ENCODE measurements around the gene ZBTB7A. TPM values are rescaled to one million over a fixed set of nuclear protein-coding genes. Genes with fewer than 3 reads are reported as not detected.

Gene ZBTB7A
- total and polyA plus RNA-seq, 7 experiments from 2014 or later = 15.3 to 76.0 (median 49.1) TPM

GRCh38 chr19:4059891-4060620 is 6.6 kb downstream of the ZBTB7A start:
- Mint-ChIP-seq H3K27ac (peak overlapping the region in 5 of 9 donors; percentile 17 to 65 (median 42)), H3K27me3 (no peaks in the 10 kb centered on the region), H3K9me3 (no peaks in the 10 kb centered on the region), H3K4me3 (peak overlapping the region in 3 of 10 donors; percentile 9 to 43 (median 39)), H3K4me1 (peaks cover 5 to 47% (median 30%) of the 10 kb centered on the region in 7 donors), H3K36me3 (peaks cover 0 to 12% (median 0%) of the 10 kb centered on the region in 5 donors)
- H3K27ac ChIP-seq (ENCODE audit: low read depth, low read length) = peak overlapping the region; percentile 49
- DNase-seq (no peak), ATAC-seq (peak; percentile 55)
- H3K4me3 ChIP-seq (ENCODE audit: low read length) = peak overlapping the region; percentile 44
- H3K9me3 ChIP-seq (ENCODE audit: control insufficient read depth in 2 of 3, low read length in 3 of 3) = no peaks in the 10 kb centered on the region
- intact Hi-C loops (cut with micrococcal nuclease) = no loop called here
- H3K27me3 ChIP-seq (ENCODE audit: control insufficient read depth in 2 of 2, insufficient read depth in 2 of 2, low read length in 2 of 2) = no peaks in the 10 kb centered on the region
- ChIA-PET POLR2A (interaction anchor here (0.6 kb wide), 1 partner anchor 46 kb away, joined by 3 read pairs; no protein-coding TSS in a partner anchor), CTCF (no interaction called here)
- H3K36me3 ChIP-seq (ENCODE audit: control insufficient read depth in 2 of 3, insufficient read depth in 3 of 3, low read length in 3 of 3) = peaks cover 0 to 39% (median 3%) of the 10 kb centered on the region in 3 experiments
- H3K4me1 ChIP-seq (ENCODE audit: control insufficient read depth in 2 of 2, insufficient read depth in 2 of 2, low read length in 2 of 2) = peaks cover 43 to 51% of the 10 kb centered on the region in 2 donors

- ChIA-PET POLR2A (no interaction called here), CTCF (no interaction called here)
Measured at GRCh38 chr19:4059453-4059871, 7.2 kb downstream of the ZBTB7A start.

GRCh38 chr19:4058693-4059452 is 7.8 kb downstream of the ZBTB7A start:
- intact Hi-C loops (cut with micrococcal nuclease) = no loop called here
- ChIA-PET CTCF (no interaction called here), POLR2A (no interaction called here)
- DNase-seq (no peak), ATAC-seq (no peak)
- H3K27ac ChIP-seq (ENCODE audit: low read depth, low read length) = peak overlapping the region; percentile 49
- Mint-ChIP-seq H3K9me3 (no peaks in the 10 kb centered on the region), H3K4me1 (peaks cover 5 to 46% (median 29%) of the 10 kb centered on the region in 7 donors), H3K36me3 (peaks cover 0 to 11% (median 0%) of the 10 kb centered on the region in 5 donors), H3K27ac (peak overlapping the region in 1 of 9 donors; percentile 48), H3K27me3 (no peaks in the 10 kb centered on the region), H3K4me3 (no peak overlapping the region)
- H3K9me3 ChIP-seq (ENCODE audit: control insufficient read depth in 2 of 3, low read length in 3 of 3) = no peaks in the 10 kb centered on the region
- no peak overlapping the region for H3K4me3 ChIP-seq (ENCODE audit: low read length)
- H3K4me1 ChIP-seq (ENCODE audit: control insufficient read depth in 2 of 2, insufficient read depth in 2 of 2, low read length in 2 of 2) = peaks cover 36 to 51% of the 10 kb centered on the region in 2 donors
- H3K27me3 ChIP-seq (ENCODE audit: control insufficient read depth in 2 of 2, insufficient read depth in 2 of 2, low read length in 2 of 2) = no peaks in the 10 kb centered on the region
- peaks cover 0 to 43% (median 4%) of the 10 kb centered on the region in 3 experiments for H3K36me3 ChIP-seq (ENCODE audit: control insufficient read depth in 2 of 3, insufficient read depth in 3 of 3, low read length in 3 of 3)

More at GRCh38 chr19:4059453-4059871, 7.2 kb downstream of the ZBTB7A start:
- H3K27me3 Mint-ChIP-seq = no peaks in the 10 kb centered on the region
- Histone ChIP-seq H3K27ac (ENCODE audit: low read depth, low read length) (peak overlapping the region; percentile 49), H3K4me1 (ENCODE audit: control insufficient read depth in 2 of 2, insufficient read depth in 2 of 2, low read length in 2 of 2) (peaks cover 42 to 51% of the 10 kb centered on the region in 2 donors), H3K4me3 (ENCODE audit: low read length) (no peak overlapping the region), H3K27me3 (ENCODE audit: control insufficient read depth in 2 of 2, insufficient read depth in 2 of 2, low read length in 2 of 2) (no peaks in the 10 kb centered on the region), H3K9me3 (ENCODE audit: control insufficient read depth in 2 of 3, low read length in 3 of 3) (no peaks in the 10 kb centered on the region), H3K36me3 (ENCODE audit: control insufficient read depth in 2 of 3, insufficient read depth in 3 of 3, low read length in 3 of 3) (peaks cover 0 to 41% (median 3%) of the 10 kb centered on the region in 3 experiments)
- intact Hi-C loops (cut with micrococcal nuclease) = no loop called here
- no peak for DNase-seq
- no peaks in the 10 kb centered on the region for H3K9me3 Mint-ChIP-seq
- peaks cover 5 to 47% (median 30%) of the 10 kb centered on the region in 7 donors for H3K4me1 Mint-ChIP-seq
- peak overlapping the region in 1 of 9 donors; percentile 48 for H3K27ac Mint-ChIP-seq
- no peak for ATAC-seq
- H3K36me3 Mint-ChIP-seq = peaks cover 0 to 12% (median 0%) of the 10 kb centered on the region in 5 donors
- no peak overlapping the region for H3K4me3 Mint-ChIP-seq

- peak; percentile 76 for ATAC-seq
- H3K27ac Mint-ChIP-seq = peak overlapping the region in 3 of 9 donors; percentile 50 to 56 (median 54)
- peak in 1 of 9 donors; percentile 57 for DNase-seq
- ChIA-PET POLR2A (no interaction called here), CTCF (no interaction called here)
- H3K4me3 Mint-ChIP-seq = peak overlapping the region in 1 of 10 donors; percentile 60
- H3K27me3 Mint-ChIP-seq = no peaks in the 10 kb centered on the region
- Histone ChIP-seq H3K36me3 (ENCODE audit: control insufficient read depth in 2 of 3, insufficient read depth in 3 of 3, low read length in 3 of 3) (peaks cover 2 to 45% (median 11%) of the 10 kb centered on the region in 3 experiments), H3K27me3 (ENCODE audit: control insufficient read depth in 2 of 2, insufficient read depth in 2 of 2, low read length in 2 of 2) (no peaks in the 10 kb centered on the region), H3K27ac (ENCODE audit: low read depth, low read length) (no peak overlapping the region), H3K4me1 (ENCODE audit: control insufficient read depth in 2 of 2, insufficient read depth in 2 of 2, low read length in 2 of 2) (peaks cover 29 to 54% of the 10 kb centered on the region in 2 donors), H3K9me3 (ENCODE audit: control insufficient read depth in 2 of 3, low read length in 3 of 3) (no peaks in the 10 kb centered on the region), H3K4me3 (ENCODE audit: low read length) (no peak overlapping the region)
- H3K4me1 Mint-ChIP-seq = peaks cover 12 to 49% (median 29%) of the 10 kb centered on the region in 7 donors
- intact Hi-C loops (cut with micrococcal nuclease) = no loop called here
- peaks cover 0 to 4% (median 0%) of the 10 kb centered on the region in 11 donors for H3K9me3 Mint-ChIP-seq
- H3K36me3 Mint-ChIP-seq = peaks cover 6 to 16% (median 7%) of the 10 kb centered on the region in 5 donors
Measured at GRCh38 chr19:4057931-4058692, 8.6 kb downstream of the ZBTB7A start.

GRCh38 chr19:4055209-4055552 is 11.5 kb downstream of the ZBTB7A start:
- H3K9me3 Mint-ChIP-seq = peaks cover 0 to 4% (median 0%) of the 10 kb centered on the region in 11 donors
- no peak for DNase-seq
- ATAC-seq = no peak
- peaks cover 11 to 31% (median 17%) of the 10 kb centered on the region in 5 donors for H3K36me3 Mint-ChIP-seq
- Histone ChIP-seq H3K27ac (ENCODE audit: low read depth, low read length) (no peak overlapping the region), H3K27me3 (ENCODE audit: control insufficient read depth in 2 of 2, insufficient read depth in 2 of 2, low read length in 2 of 2) (no peaks in the 10 kb centered on the region), H3K4me1 (ENCODE audit: control insufficient read depth in 2 of 2, insufficient read depth in 2 of 2, low read length in 2 of 2) (peaks cover 5 to 29% of the 10 kb centered on the region in 2 donors), H3K4me3 (ENCODE audit: low read length) (no peak overlapping the region), H3K9me3 (ENCODE audit: control insufficient read depth in 2 of 3, low read length in 3 of 3) (no peaks in the 10 kb centered on the region), H3K36me3 (ENCODE audit: control insufficient read depth in 2 of 3, insufficient read depth in 3 of 3, low read length in 3 of 3) (peaks cover 5 to 52% (median 16%) of the 10 kb centered on the region in 3 experiments)
- intact Hi-C loops (cut with micrococcal nuclease) = no loop called here
- H3K27ac Mint-ChIP-seq = peak overlapping the region in 1 of 9 donors; percentile 19
- H3K4me1 Mint-ChIP-seq = peaks cover 24 to 45% (median 30%) of the 10 kb centered on the region in 7 donors
- ChIA-PET POLR2A (interaction anchor here (1.3 kb wide), 1 partner anchor 62 kb away, joined by 3 read pairs; no protein-coding TSS in a partner anchor), CTCF (no interaction called here)
- no peaks in the 10 kb centered on the region for H3K27me3 Mint-ChIP-seq
- H3K4me3 Mint-ChIP-seq = no peak overlapping the region

Measured in naive thymus-derived CD4-positive, alpha-beta T cell (primary cell).